HCT116 (cell line): ENCODE results near the gene ADD3. TPM values are rescaled to one million over a fixed set of nuclear protein-coding genes. Genes with fewer than 3 reads are reported as not detected.

ENCODE experiments used
- ATAC-seq: fragments of 200-7000 bp; cut with Tn5 transposase; 2 replicates; pipeline ENCODE4 v1.9.1; 2020; ENCODE audit warnings: mild to moderate bottlenecking, moderate library complexity
- BruUV-seq: library from RNA; stranded (reverse); fragments of 400-500 nt; replicated peaks from 2 replicates; lab custom pipeline; 2021; lab: Mats Ljungman, UMichigan
- CTCF ChIA-PET: fragments of 300-600 bp; sonication (Branson Sonifier 250); formaldehyde crosslinking; loops from one replicate; lab custom pipeline; 2021; ENCODE audit warnings: antibody characterized with exemption; lab: Charles Lee
- POLR2A ChIA-PET: fragments of 300-600, 350-600 bp; sonication (Branson Sonifier 250); formaldehyde crosslinking; loops from one replicate; lab custom pipeline; 2021; ENCODE audit warnings: antibody characterized with exemption; lab: Charles Lee
- RAD21 ChIA-PET, 2 experiments: fragments of 300-600 bp; sonication (Branson Sonifier 250); formaldehyde crosslinking; loops; one replicate each; lab custom pipeline; 2023; ENCODE audit warnings: low total read pairs in 2 of 2; ENCODE audit not compliant: uncharacterized antibody in 2 of 2, unreplicated experiment in 2 of 2, low non-redundant PET in 1 of 2; lab: Charles Lee
- DNase-seq: peaks from one replicate; pipeline ENCODE4 v3.0.0-alpha.2; 2010; ENCODE audit warnings: low read depth, low spot score
- H2AFZ ChIP-seq: fragments of 200-600 bp; shearing (Covaris generic), sonication (generic); 2 replicates; pipeline ENCODE4 v1.6.1; 2017; ENCODE audit warnings: low read depth, mixed run types, mixed read lengths, antibody characterized with exemption, low read length; ENCODE audit not compliant: poor library complexity, severe bottlenecking
- H3K27ac ChIP-seq: 2 replicates; pipeline ENCODE4 v1.5.1; 2012; ENCODE audit warnings: low read depth, low read length
- H3K27me3 ChIP-seq: fragments of 200-600 bp; sonication (generic); 2 replicates; pipeline ENCODE4 v1.6.1; 2016; ENCODE audit warnings: mixed run types, low read length, mixed read lengths; ENCODE audit not compliant: insufficient read depth
- H3K36me3 ChIP-seq, 2 experiments: fragments of 200-500 bp in 1 of 2; fragments of 200-600 bp in 1 of 2; sonication (Bioruptor generic) in 1 of 2; sonication (generic) in 1 of 2; 2 replicates each; pipeline versions ENCODE4 v1.5.1 to v1.6.1; 2014 to 2016; ENCODE audit warnings: low read length in 2 of 2, inconsistent platforms in 1 of 2, mixed read lengths in 1 of 2, mixed run types in 1 of 2; ENCODE audit not compliant: insufficient read depth in 2 of 2, control insufficient read depth in 1 of 2
- H3K4me1 ChIP-seq, 2 experiments: fragments of 200-600 bp in 1 of 2; sonication (generic) in 1 of 2; 2 replicates each; pipeline versions ENCODE4 v1.5.1 to v1.6.1; 2012 to 2017; ENCODE audit warnings: low read length in 2 of 2, inconsistent platforms in 1 of 2, mild to moderate bottlenecking in 1 of 2, mixed read lengths in 1 of 2, mixed run types in 1 of 2, moderate library complexity in 1 of 2; ENCODE audit not compliant: insufficient read depth in 2 of 2, control insufficient read depth in 1 of 2
- H3K4me2 ChIP-seq: fragments of 200-600 bp; sonication (generic); 2 replicates; pipeline ENCODE4 v1.6.1; 2017; ENCODE audit warnings: mixed run types, low read length, mixed read lengths
- H3K4me3 ChIP-seq, 2 experiments: fragments of 200-600 bp in 1 of 2; sonication (generic) in 1 of 2; replicated peaks in 1 of 2; 2 replicates each; pipeline ENCODE4 v1.5.1; 2011 to 2016; ENCODE audit warnings: low read length in 2 of 2, control low read depth in 1 of 2, low read depth in 1 of 2, mild to moderate bottlenecking in 1 of 2, mixed read lengths in 1 of 2, mixed run types in 1 of 2
- H3K79me2 ChIP-seq: fragments of 200-600 bp; sonication (generic); 2 replicates; pipeline ENCODE4 v1.6.1; 2017; ENCODE audit warnings: mild to moderate bottlenecking, mixed run types, low read length, moderate library complexity, mixed read lengths; ENCODE audit not compliant: insufficient read depth
- H3K9ac ChIP-seq: fragments of 200-600 bp; sonication (generic); 2 replicates; pipeline ENCODE4 v1.6.1; 2016; ENCODE audit warnings: low read length, mixed read lengths
- H3K9me2 ChIP-seq: fragments of 200-600 bp; sonication (generic), shearing (Covaris generic); 2 replicates; pipeline ENCODE4 v1.6.1; 2017; ENCODE audit warnings: mixed run types, mild to moderate bottlenecking, moderate library complexity; ENCODE audit not compliant: insufficient read depth
- H3K9me3 ChIP-seq, 2 experiments: fragments of 200-500 bp in 1 of 2; fragments of 200-600 bp in 1 of 2; sonication (Bioruptor generic) in 1 of 2; sonication (generic) in 1 of 2; 2 replicates each; pipeline ENCODE4 v1.6.1; 2014 to 2017; ENCODE audit warnings: low read length in 2 of 2, mixed read lengths in 2 of 2, inconsistent platforms in 1 of 2, low read depth in 1 of 2, mild to moderate bottlenecking in 1 of 2, mixed run types in 1 of 2, moderate library complexity in 1 of 2; ENCODE audit not compliant: control insufficient read depth in 1 of 2, insufficient read depth in 1 of 2
- H4K20me1 ChIP-seq: fragments of 200-600 bp; sonication (generic), shearing (Covaris generic); 2 replicates; pipeline ENCODE4 v1.6.1; 2017; ENCODE audit warnings: mixed run types, mild to moderate bottlenecking, moderate library complexity; ENCODE audit not compliant: insufficient read depth
- ATF3 ChIP-seq: IDR thresholded peaks from 2 replicates; pipeline ENCODE4 v1.6.1; 2012
- CBX3 ChIP-seq: IDR thresholded peaks from 2 replicates; pipeline ENCODE4 v1.6.1; 2012; ENCODE audit warnings: low read depth
- CEBPB ChIP-seq: IDR thresholded peaks from 2 replicates; pipeline ENCODE4 v1.6.1; 2012; ENCODE audit warnings: low read depth
- CTCF ChIP-seq, 3 experiments: fragments of 200-600 bp in 1 of 3; sonication (generic) in 1 of 3; IDR thresholded peaks in 2 of 3; conservative IDR thresholded peaks in 1 of 3; 2 replicates each; pipeline ENCODE4 v1.5.1; 2012 to 2017; ENCODE audit warnings: low read depth in 2 of 3, low read length in 2 of 3, antibody characterized with exemption in 1 of 3, borderline replicate concordance in 1 of 3, control low read depth in 1 of 3, mild to moderate bottlenecking in 1 of 3, mixed read lengths in 1 of 3, mixed run types in 1 of 3, moderate library complexity in 1 of 3; ENCODE audit not compliant: insufficient read depth in 1 of 3
- EGR1 ChIP-seq: IDR thresholded peaks from 2 replicates; pipeline ENCODE4 v1.6.1; 2012; ENCODE audit warnings: low read depth
- ELF1 ChIP-seq: IDR thresholded peaks from 2 replicates; pipeline ENCODE4 v1.6.1; 2012; ENCODE audit warnings: low read depth, borderline replicate concordance
- EZH2 ChIP-seq: fragments of 200-600 bp; sonication (generic); IDR thresholded peaks from 2 replicates; pipeline ENCODE4 v1.6.1; 2017; ENCODE audit warnings: antibody characterized with exemption, mixed run types
- FOSL1 ChIP-seq: IDR thresholded peaks from 2 replicates; pipeline ENCODE4 v1.6.1; 2012; ENCODE audit warnings: low read depth
- MAX ChIP-seq: IDR thresholded peaks from 2 replicates; pipeline ENCODE4 v1.6.1; 2012
- REST ChIP-seq: IDR thresholded peaks from 2 replicates; pipeline ENCODE4 v1.6.1; 2012; ENCODE audit warnings: low read depth
- SP1 ChIP-seq: IDR thresholded peaks from 2 replicates; pipeline ENCODE4 v1.6.1; 2012; ENCODE audit warnings: low read depth
- TCF7L2 ChIP-seq: IDR thresholded peaks from 2 replicates; pipeline ENCODE4 v1.7.0; 2011; ENCODE audit warnings: borderline replicate concordance, inconsistent platforms; ENCODE audit not compliant: insufficient read depth, insufficient read length; ENCODE audit errors: extremely low read depth
- YY1 ChIP-seq: IDR thresholded peaks from 2 replicates; pipeline ENCODE4 v1.6.1; 2011; ENCODE audit warnings: low read length, low read depth, moderate library complexity, mild to moderate bottlenecking; ENCODE audit not compliant: insufficient replicate concordance; ENCODE audit errors: extremely low read depth
- ZFX ChIP-seq: fragments of 450-650 bp; IDR thresholded peaks from 2 replicates; pipeline ENCODE4 v1.6.1; 2017
- ZNF274 ChIP-seq: fragments of 200-500 bp; sonication (Bioruptor generic); IDR thresholded peaks from 2 replicates; pipeline ENCODE4 v1.6.1; 2014; ENCODE audit warnings: mild to moderate bottlenecking, low read depth, low read length, inconsistent platforms
- intact Hi-C: fragments of 100-400 bp; cut with micrococcal nuclease; formaldehyde crosslinking; loops from 2 replicates; pipeline ENCODE4 v1.10.0; 2022
- total RNA-seq: library from RNA; stranded (reverse); gene quantifications from one replicate; pipeline ENCODE4 v1.2.1, GENCODE V29; 2021; ENCODE audit not compliant: unreplicated experiment

The ADD3 gene
- total RNA-seq, 1 experiment from 2014 or later = 41.1 TPM

- TF ChIP-seq EZH2 = no peak
- TF ChIP-seq ZFX = no peak
- no peak for TF ChIP-seq CEBPB
- TF ChIP-seq CBX3 = no peak
- TF ChIP-seq, all 23 proteins: peak for 0
These were observed 49.7 kb downstream of the ADD3 start (continued) for GRCh38 chr10:110057456-110057855.

- H3K36me3 ChIP-seq = no peaks in the 10 kb centered on the region
- ChIA-PET CTCF (no interaction called here), RAD21 (no interaction called here), POLR2A (no interaction called here)
- H3K9me3 ChIP-seq = no peaks in the 10 kb centered on the region
- no peaks in the 10 kb centered on the region for H3K4me1 ChIP-seq
- no TSS peak for BruUV-seq
- 0 out of 2 replicates have a peak, but pooled peaks cover 4% of the 10 kb centered on the region for H4K20me1 ChIP-seq
- no peaks in the 10 kb centered on the region for H3K79me2 ChIP-seq
- intact Hi-C loops = no loop called here
- no peaks in the 10 kb centered on the region for H3K27me3 ChIP-seq
- H3K9me2 ChIP-seq = no peaks in the 10 kb centered on the region
- H3K9ac ChIP-seq = no peak overlapping the region
- no peak overlapping the region for H3K4me2 ChIP-seq
- no peak overlapping the region for H3K27ac ChIP-seq
- no peak overlapping the region for H3K4me3 ChIP-seq
- no peak for DNase-seq
- no peak overlapping the region for H2AFZ ChIP-seq
- TF ChIP-seq YY1 (no peak), TCF7L2 (no peak), MAX (no peak), SP1 (no peak), REST (no peak), EGR1 (no peak), FOSL1 (no peak), CBX3 (no peak), CTCF (IDR thresholded peaks at IDR 0.05 in 2 of 3, conservative IDR thresholded peaks at IDR 0.05 in 1 of 3; ENCODE audit: borderline replicate concordance in 1 of 3, insufficient read depth in 1 of 3, low read depth in 2 of 3, low read length in 2 of 3) (no peak), ELF1 (no peak), ATF3 (no peak), ZNF274 (no peak)
- ATAC-seq = no peak
These were observed 50.4 kb downstream of the ADD3 start for GRCh38 chr10:110058212-110058611.
